Renal cortex interstitium (tissue), 11 donors: ENCODE measurements around the gene SPHK2. TPM values are rescaled to one million over a fixed set of nuclear protein-coding genes. Genes with fewer than 3 reads are reported as not detected.

Experiments
- DNase-seq, 11 donors: peaks; one replicate each; pipeline ENCODE4 v3.0.0-alpha.2; 2013; ENCODE audit warnings: low read depth in 9 of 11, low spot score in 4 of 11; ENCODE audit errors: extremely low read depth in 1 of 11
- polyA plus RNA-seq, 3 donors: library from polyadenylated mRNA; unstranded; fragments of 120-200 nt; gene quantifications; one replicate each; pipeline ENCODE4 v1.2.1, GENCODE V29; 2013; ENCODE audit not compliant: insufficient read length in 3 of 3

Gene SPHK2
- polyA plus RNA-seq, 3 donors, result 15.8 to 31.8 (median 30.9) TPM

DNA sequence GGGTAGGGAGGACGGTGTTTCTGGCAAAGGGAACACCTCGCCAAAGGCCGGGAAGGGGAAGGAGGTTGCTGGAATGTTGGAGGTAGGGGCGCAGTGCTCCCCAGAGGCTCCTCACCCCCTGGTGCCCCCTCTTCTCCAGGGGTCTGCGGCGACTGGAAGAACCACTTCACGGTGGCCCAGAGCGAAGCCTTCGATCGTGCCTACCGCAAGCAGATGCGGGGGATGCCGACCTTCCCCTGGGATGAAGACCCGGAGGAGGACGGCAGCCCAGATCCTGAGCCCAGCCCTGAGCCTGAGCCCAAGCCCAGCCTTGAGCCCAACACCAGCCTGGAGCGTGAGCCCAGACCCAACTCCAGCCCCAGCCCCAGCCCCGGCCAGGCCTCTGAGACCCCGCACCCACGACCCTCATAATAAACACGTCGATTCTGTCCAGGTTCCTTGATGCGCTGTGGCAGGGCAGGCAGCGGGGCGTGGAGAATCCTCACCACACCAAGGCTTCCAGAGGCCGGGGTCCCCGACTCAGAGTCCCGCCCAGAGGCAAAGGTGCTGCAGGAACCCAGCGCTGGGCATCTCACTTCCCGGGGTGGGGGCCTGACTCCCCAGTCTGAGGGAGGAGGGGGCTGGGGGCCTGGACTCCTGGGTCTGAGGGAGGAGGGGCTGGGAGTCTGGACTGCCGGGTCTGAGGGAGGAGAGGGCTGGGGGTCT lies 20.2 kb upstream of the SPHK2 start:
- no peak for DNase-seq

DNA sequence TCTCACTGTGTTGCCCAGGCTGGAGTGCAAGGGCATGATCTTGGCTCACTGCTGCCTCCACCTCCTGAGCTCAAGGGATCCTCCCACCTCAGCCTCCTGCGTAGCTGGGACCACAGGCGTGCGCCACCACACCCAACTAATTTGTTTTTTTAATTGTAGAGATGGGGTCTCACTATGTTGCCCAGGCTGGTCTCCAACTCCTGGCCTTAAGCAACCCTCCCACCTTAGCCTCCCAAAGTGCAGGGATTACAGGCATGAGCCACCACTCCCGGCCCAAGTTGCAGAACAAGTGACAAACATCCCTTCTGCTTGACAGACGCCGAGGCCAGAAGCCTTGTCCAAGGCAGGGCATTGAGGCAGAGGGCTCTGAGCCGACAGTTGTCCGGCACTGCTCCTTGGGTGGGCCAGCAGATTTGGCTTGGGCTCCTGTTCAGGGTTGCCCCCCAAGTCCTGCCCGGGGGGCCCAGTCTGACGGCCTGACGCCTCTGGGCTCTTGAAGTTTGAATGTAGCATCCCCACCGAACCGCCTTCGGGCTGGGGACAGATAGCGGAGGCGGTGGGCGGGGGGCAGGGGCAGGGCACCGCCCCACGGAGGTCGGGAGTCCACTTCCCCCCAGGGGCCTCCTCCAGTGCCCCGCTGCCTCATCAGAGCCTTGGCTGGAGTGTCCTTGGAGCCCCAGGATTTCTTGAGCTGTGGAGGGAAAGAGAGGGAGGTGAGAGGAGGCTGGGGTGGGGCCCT lies 18.5 kb upstream of the SPHK2 start:
- DNase-seq, result no peak

DNA sequence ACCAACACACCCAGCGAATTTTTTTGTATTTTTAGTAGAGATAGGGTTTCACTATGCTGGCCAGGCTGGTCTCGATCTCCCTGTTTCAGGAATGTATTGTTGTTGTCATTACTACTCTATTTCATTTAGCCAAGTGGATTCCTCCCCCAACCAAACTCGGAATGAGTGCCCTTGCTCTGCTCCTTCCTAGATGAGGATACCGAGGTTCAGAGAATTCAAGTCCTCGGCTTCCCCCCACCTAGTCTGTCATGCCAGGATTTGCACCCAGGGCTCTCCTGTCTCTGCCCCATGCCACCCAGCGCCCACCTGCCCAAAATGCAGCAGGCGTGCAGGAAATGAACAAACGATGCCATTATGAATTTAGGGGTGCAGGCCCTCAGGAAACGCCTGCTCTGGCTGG lies 16.3 kb upstream of the SPHK2 start:
- no peak for DNase-seq

DNA sequence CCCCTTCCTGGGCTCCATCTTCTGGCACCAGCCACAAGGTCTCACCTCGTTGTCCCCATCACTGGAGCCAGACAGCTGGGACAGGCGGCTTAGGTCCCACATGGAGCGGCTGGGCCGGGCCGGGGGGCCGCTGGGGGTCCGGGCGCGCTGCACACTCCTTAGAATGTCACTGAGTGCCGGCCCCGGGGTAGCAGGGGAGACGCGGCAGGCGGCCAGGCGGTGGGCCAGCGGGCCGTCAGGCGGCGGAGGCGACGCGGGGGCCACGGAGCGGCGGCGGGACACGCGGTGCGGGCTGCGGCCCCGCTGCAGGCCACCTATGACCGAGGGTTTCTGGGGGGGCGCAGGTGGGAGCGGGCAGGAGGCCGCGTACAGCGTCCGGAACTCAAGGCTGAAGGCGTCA lies 15.9 kb upstream of the SPHK2 start:
- no peak for DNase-seq

DNA sequence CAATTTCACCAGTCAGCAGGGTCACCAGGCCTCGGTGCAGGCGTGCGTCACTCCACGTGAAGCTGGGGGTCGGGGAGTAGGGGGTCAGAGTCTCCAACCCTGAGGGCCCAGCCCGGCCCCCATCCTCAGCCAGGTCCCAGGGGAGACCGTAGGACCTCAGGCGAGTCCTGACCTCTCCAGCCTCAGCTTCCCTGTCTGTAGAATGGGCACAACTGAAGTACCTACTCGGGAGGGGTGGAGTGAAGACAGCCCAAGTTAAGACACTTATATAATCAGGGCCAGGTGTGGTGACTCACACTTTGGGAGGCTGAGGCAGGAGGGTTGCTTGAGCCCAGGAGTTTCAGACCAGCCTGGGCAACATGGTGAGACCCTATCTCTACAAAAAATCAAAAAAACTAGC lies 15.5 kb upstream of the SPHK2 start:
- no peak for DNase-seq

DNA sequence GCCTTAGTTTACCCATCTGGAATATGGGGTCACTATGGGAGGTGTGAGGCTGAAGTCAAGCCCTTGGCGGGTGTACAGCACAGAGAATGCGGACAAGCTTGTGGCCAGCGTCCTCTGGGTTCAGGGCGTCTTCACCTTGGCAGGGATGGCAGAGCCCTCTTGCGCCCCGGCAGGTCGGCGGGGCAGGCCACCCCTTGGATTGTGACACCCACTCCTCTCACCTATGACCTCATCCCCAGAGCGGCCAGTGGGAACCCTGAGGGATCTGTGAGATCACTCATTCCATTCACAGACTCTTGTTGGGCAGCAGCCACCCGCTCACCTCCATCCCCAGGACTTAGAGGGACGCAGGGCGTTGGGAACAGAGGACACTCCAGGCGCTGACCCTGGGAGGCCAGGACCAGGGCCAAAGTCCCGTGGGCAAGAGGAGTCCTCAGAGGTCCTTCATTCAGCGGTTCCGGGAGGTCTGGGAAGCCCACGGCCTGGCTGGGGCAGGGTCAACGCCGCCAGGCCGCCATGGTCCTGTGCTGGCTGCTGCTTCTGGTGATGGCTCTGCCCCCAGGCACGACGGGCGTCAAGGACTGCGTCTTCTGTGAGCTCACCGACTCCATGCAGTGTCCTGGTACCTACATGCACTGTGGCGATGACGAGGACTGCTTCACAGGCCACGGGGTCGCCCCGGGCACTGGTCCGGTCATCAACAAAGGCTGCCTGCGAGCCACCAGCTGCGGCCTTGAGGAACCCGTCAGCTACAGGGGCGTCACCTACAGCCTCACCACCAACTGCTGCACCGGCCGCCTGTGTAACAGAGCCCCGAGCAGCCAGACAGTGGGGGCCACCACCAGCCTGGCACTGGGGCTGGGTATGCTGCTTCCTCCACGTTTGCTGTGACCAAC lies 12.6 kb upstream of the SPHK2 start, which contains the start of gene SPACA4:
Gene SPACA4 (plus strand): TSS at position 280 of the 896 bp plus-strand sequence. CDS start 237 bp downstream, at position 517.
- DNase-seq, result no peak

DNA sequence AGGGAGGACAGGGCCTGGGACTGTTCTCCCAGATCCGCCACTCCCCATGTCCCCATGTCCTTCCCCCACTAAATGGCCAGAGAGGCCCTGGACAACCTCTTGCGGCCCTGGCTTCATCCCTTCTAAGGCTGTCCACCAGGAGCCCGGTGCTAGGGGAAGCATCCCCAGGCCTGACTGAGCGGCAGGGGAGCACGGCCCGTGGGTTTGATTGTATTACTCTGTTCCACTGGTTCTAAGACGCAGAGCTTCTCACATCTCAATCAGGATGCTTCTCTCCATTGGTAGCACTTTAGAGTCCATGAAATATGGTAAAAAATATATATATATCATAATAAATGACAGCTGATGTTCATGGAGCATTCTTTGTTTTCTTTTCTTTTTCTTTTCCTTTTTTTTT lies 11.9 kb upstream of the SPHK2 start:
- no peak for DNase-seq

DNA sequence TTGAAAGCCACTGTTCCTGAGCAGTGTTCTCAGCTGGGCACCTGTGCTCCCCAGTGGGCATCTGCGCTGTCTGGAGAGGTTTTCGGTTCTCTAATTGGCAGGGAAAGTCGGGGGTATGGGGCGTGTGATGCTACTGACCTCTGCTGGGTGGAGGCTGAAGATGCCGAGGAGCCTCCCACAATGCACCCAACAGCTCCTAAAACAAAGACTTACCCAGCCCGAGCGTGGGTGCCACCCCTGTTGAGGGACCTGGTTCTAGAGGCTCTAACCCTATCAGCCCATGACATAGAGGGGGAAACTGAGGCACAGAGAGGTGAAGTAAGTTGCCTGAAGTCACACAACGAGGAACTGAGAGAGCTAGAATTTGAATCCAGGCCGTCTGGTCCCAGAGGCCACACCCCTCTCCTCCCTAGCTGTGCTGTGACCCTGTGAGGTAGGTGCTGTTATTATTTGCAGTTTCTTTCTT lies 10.5 kb upstream of the SPHK2 start:
- DNase-seq, result no peak

DNA sequence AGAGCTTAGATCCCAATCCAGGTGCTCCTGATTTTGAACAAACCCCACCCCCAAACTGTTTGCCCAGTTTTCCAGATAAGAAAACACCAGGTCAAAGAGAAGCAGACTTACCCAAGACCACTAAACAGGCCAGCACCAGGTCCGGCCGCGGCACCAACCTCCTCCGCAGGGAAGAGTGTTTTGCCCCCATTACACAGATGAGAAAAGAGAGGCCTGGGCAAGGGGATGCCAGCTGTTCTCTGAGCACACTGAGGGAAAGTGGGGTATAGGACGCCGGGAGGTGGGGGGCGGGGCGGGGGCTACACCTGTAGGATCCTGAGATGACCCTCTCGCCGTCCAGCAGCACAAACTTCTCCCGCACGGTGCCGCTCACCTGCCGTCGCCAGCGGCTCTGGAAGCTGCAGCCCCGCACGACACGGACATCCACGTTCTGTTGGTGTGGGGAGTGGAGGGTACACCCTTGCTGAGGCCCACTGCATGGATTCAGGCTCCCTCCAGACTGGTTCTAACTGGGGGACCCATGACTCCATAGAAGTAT lies 9.7 kb upstream of the SPHK2 start:
- no peak for DNase-seq

DNA sequence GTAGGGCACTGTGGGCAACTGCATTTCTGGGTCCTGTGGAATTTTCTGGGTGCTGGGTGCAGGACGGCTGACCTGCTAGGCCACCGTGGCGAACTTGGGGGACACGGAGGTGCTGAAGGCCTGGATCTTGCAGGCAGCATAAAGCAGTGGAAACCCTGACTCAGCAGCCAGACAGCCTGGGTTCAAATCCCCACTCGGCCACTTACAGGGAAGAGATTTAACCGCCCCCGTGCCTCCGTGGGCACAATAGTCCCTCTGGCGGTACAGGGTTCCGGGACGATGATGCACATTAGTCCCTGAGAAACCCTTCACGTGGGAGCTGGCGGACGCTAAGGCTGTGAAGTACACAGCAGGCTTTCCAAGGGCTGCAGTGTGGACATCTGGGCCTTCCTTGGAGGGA lies 7.4 kb upstream of the SPHK2 start:
- DNase-seq, result no peak

DNA sequence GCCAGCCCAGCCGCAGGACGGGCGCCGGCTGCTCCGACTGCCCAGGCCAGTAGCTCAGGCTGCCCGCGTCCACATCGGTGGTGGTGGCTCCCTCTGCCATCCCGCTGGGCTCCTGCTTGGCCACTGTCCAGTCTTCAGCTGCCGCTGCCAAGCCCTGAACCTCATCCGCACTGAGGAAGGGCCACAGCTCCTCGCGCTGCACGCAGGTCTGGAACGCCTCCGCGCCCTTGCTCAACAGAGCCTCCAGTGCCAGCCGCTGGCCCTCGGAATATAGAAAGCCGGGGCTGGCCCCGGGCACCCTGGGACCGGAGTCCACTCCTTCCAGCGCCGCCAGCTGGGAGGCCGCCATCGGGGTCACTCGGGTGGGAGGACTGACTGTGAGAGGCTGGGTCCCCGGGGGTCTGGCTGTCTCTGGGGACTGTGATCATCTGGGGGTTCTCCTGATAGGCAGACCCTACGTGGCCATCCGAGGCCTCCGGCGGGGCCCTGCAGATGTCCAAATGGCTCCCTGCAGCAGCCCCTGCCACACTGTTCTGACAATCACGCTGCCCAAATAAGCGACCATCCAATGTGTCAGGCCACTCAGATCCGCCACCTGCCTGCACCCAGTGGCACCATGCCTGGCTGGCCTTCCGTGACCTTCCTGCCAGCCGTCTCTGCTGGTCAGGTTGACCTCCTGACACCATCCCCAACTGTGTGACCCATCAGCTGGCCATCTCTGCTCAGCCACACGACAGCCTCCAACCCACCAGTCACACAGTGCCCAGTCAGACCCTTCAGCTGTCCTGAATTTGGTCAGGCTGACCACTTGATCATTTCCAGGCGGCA lies 6.1 kb upstream of the SPHK2 start:
- no peak for DNase-seq

DNA sequence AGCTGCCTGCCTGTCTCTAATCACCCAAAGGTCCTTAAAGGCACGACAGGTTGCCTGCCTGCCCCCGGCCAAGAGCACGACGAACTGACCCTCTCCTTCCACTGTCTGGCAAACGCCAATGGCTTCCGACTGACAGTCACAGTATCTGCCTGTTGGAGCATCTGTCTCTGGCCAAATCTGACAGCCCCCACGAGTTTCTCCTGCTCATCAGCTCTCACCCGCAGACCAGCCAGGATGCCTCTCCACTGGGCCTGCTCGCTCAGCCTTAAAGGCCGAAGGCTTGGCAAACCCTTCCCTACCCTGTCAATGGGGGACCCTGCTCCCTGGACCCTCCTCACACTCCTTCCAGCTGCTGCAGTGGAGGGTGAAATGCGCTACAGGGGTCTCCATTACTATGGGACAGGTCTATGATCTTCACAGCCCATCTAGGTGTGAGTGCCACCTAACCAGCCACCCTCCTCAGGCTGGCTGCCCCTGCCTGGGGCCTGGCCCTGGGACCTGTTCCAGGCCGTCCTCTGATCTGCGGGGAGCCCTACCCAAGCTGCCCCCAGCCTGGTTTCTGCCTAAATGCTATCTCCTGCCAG lies 5.4 kb upstream of the SPHK2 start:
- no peak for DNase-seq

DNA sequence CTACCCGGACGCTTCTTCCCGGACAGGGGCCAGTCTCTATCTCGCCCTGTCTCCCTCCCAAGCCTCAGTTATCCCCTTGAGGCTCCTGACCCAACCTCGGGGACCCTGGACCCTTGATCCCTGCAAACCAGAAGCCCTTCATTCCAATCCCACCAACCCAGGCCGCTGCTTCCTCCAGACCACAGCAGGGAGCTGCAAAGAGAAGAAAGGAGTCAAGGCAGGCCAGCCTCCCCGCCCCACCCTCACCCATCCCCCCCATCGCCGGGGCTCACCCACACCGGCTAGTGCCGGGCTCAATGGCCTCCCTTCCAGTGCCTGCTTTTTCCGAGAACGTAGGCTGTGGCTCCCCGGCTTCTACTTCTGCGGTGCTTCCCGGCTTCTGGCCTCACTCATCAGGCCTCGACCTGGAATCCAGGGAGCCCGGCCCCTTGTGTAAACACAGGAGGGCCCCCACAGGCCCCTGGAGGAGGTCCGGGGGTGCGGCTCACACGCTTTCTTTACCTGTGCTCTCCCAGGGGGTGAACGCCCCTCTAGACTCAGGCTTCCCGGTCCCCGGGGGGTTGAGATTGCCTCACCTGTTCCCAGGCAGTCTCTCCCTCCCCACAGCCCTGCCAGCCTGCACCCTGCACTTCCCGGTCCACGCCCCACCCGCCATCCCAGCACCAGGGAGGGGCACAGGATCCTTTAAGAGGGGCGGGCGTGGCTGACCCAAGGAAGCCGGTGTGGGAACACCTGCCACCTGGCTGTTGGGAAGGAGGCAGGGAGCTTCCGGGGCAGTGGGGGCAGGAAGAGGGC lies 4.7 kb upstream of the SPHK2 start, which contains the start of gene FAM83E:
Gene FAM83E (minus strand): TSS at position 641 of the 795 bp plus-strand sequence. CDS start 1,704 bp downstream, outside the sequence.
- no peak for DNase-seq

DNA sequence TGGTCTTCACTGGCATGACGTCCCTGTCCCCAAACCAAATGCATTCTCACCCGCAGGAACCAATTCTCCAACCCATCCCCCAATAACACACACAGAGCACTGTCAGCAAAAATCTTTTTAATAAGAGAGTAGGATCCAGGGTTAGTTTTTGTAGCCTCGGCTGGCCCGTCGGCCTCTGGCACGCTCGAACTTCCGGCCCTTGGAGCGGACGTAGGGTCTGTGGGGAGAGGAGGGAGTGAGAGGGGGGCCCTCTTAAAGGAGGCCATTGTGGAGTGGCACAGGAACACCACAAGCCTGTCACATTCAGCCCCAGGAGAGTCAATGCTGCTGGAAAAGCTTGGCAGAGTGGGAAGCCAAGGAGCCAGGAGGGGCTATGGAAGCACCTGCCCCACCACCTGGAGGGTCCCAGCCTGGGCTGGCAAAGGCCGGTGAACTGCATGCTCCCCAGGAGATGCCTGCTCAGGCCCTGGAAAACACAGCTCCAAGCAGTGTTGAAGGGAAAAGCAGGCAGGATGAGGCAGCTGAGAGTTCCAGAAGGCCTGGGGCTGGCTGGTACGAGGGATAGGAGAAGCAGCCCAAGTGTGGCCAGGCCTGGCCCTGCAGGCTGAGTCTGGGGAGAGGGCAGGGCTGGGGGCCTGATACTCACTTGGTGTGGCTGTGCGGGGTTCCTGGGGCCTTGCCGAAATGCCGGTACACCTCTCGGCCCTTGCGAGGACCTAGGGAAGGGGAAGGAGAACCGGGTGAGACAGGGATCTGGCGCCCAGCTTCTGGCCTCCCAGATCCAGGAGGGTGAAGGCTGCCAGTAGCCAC lies 3.9 kb upstream of the SPHK2 start:
- no peak for DNase-seq

DNA sequence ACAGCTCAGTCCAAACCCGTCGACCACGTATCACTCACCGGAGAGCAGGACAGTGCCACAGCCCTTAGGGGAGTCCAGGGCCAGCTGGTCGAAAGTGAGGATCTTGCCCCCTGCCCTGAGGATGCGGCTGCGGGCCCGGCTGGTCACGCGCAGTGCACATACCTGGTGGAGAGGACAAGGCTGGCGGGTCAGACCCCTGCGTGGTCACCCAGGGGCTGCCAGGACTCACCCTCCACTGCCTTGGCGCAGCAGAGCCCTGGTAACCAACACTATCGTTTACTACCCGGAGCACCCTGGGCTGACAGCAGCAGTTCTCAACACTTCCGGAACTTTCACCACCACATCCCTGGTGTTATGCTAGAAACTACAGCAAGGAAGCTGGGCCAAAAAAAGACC lies 3.3 kb upstream of the SPHK2 start:
- DNase-seq, result no peak

DNA sequence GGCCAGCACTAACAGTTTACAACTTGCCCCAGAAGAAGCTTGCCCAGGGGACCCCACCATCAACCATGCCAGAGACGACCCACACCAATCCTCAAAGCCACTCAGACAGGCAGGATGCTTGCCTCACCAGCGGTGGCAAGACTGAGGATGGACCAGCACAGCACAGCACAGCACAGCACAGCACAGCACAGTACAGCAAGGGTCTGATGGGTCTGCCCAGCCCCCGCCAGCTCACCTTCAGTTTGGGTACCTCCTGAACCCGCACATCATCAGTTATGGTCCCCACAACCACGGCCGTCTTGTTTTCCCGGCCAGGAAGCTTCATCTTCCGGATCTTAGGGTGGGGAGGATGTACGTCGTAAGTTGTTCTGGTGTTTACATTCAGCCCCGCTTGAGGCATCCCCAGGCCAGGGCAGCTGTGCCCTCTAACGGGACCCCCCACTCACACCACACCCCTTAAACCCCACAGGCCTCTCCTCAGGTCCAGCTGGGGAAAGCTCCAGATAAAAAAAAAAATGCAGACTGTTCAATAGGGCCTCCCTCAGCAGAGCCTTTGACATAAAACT lies 2.7 kb upstream of the SPHK2 start:
- no peak for DNase-seq
